RWPE2 (cell line): Measurements from ENCODE around the gene FAM110C.
A peak's percentile ranks its signal among the peaks of the same experiment; 100 is the strongest.

ENCODE experiments used
- ATAC-seq: fragments of 200-7000 bp; cut with Tn5 transposase; 3 replicates; pipeline ENCODE4 v1.9.1; 2021; ENCODE audit warnings: low read depth
- DNase-seq: peaks from one replicate; pipeline ENCODE4 v3.0.0-alpha.2; 2020; ENCODE audit warnings: low spot score
- H3K27ac ChIP-seq: fragments of 450-650 bp; 2 replicates; pipeline ENCODE4 v1.5.1; 2017; ENCODE audit warnings: mild to moderate bottlenecking; ENCODE audit not compliant: poor library complexity, severe bottlenecking
- H3K27me3 ChIP-seq: fragments of 250-450 bp; sonication (Bioruptor Pico); 2 replicates; pipeline ENCODE4 v1.5.1; 2021; ENCODE audit warnings: mild to moderate bottlenecking, moderate library complexity; ENCODE audit not compliant: insufficient read depth, poor library complexity, severe bottlenecking
- H3K36me3 ChIP-seq: fragments of 250-450 bp; sonication (Bioruptor Pico); 2 replicates; pipeline ENCODE4 v1.5.1; 2020; ENCODE audit warnings: low read depth, mild to moderate bottlenecking, moderate library complexity
- H3K4me1 ChIP-seq: fragments of 250-450 bp; sonication (Bioruptor Pico); 2 replicates; pipeline ENCODE4 v1.5.1; 2021; ENCODE audit warnings: mild to moderate bottlenecking, moderate library complexity; ENCODE audit not compliant: insufficient read depth, poor library complexity, severe bottlenecking
- H3K4me3 ChIP-seq: fragments of 250-450 bp; sonication (Bioruptor Pico); 2 replicates; pipeline ENCODE4 v1.5.1; 2021; ENCODE audit warnings: mild to moderate bottlenecking, moderate library complexity; ENCODE audit not compliant: severe bottlenecking
- H3K9me3 ChIP-seq: fragments of 250-450 bp; sonication (Bioruptor Pico); 2 replicates; pipeline ENCODE4 v1.5.1; 2021; ENCODE audit warnings: mild to moderate bottlenecking, moderate library complexity; ENCODE audit not compliant: severe bottlenecking
- CTCF ChIP-seq: fragments of 450-650 bp; IDR thresholded peaks from one replicate; pipeline ENCODE4 v1.5.1; 2017; ENCODE audit warnings: mild to moderate bottlenecking, moderate library complexity; ENCODE audit not compliant: poor library complexity, severe bottlenecking

Gene FAM110C

GRCh38 chr2:44748-45341 lies 1.5 kb downstream of the FAM110C start:
- Histone ChIP-seq H3K27me3 (no peaks in the 10 kb centered on the region), H3K27ac (peak overlapping the region; percentile 79), H3K9me3 (no peaks in the 10 kb centered on the region), H3K4me1 (peaks cover 39% of the 10 kb centered on the region), H3K4me3 (peak overlapping the region; percentile 72), H3K36me3 (peaks cover 20% of the 10 kb centered on the region)
- no peak for DNase-seq
- peak; percentile 49 for ATAC-seq
- TF ChIP-seq CTCF, result no peak

GRCh38 chr2:42788-43187 lies 3.5 kb downstream of the FAM110C start:
- no peak for TF ChIP-seq CTCF
- Histone ChIP-seq H3K4me3 (no peak overlapping the region), H3K27ac (peak overlapping the region; percentile 10), H3K36me3 (peaks cover 37% of the 10 kb centered on the region), H3K4me1 (peaks cover 53% of the 10 kb centered on the region), H3K9me3 (no peaks in the 10 kb centered on the region), H3K27me3 (no peaks in the 10 kb centered on the region)
- DNase-seq (no peak), ATAC-seq (no peak)

- Histone ChIP-seq H3K9me3 (no peaks in the 10 kb centered on the region), H3K27me3 (no peaks in the 10 kb centered on the region), H3K36me3 (peaks cover 52% of the 10 kb centered on the region), H3K27ac (no peak overlapping the region), H3K4me1 (peaks cover 66% of the 10 kb centered on the region), H3K4me3 (no peak overlapping the region)
- no peak for TF ChIP-seq CTCF
- DNase-seq (no peak), ATAC-seq (no peak)
Observed at GRCh38 chr2:40465-40864, 5.8 kb downstream of the FAM110C start.

GRCh38 chr2:38155-38554 lies 8.2 kb downstream of the FAM110C start:
- no peaks in the 10 kb centered on the region for H3K9me3 ChIP-seq
- peaks cover 75% of the 10 kb centered on the region for H3K4me1 ChIP-seq
- H3K4me3 ChIP-seq, result no peak overlapping the region
- peaks cover 47% of the 10 kb centered on the region for H3K36me3 ChIP-seq
- ATAC-seq, result peak; percentile 96
- H3K27me3 ChIP-seq, result no peaks in the 10 kb centered on the region
- peak overlapping the region; percentile 74 for H3K27ac ChIP-seq
- no peak for TF ChIP-seq CTCF
- DNase-seq, result peak; percentile 94

- Histone ChIP-seq H3K9me3 (no peaks in the 10 kb centered on the region), H3K4me3 (no peak overlapping the region), H3K27me3 (no peaks in the 10 kb centered on the region), H3K27ac (peak overlapping the region; percentile 86), H3K36me3 (peaks cover 46% of the 10 kb centered on the region), H3K4me1 (peaks cover 70% of the 10 kb centered on the region)
- ATAC-seq (no peak), DNase-seq (no peak)
- TF ChIP-seq CTCF, result no peak
Observed at GRCh38 chr2:36318-36717, 10.0 kb downstream of the FAM110C start.
